GM23338 (cell line): ENCODE measurements around the gene SVOPL. TPM values are rescaled to one million over a fixed set of nuclear protein-coding genes. Genes with fewer than 3 reads are reported as not detected.

Experiments used
- ATAC-seq: fragments of 200-7000 bp; cut with Tn5 transposase; 3 replicates; pipeline ENCODE4 v1.9.1; 2020
- DNase-seq: peaks from one replicate; pipeline ENCODE4 v3.0.0-alpha.2; 2015; ENCODE audit warnings: low spot score
- H2AFZ ChIP-seq: fragments of 200-600 bp; sonication (generic); 2 replicates; pipeline ENCODE4 v1.8.0; 2016; ENCODE audit warnings: antibody characterized with exemption, mild to moderate bottlenecking, moderate library complexity
- H3F3A ChIP-seq: fragments of 200-600 bp; sonication (generic); replicated peaks from 2 replicates; pipeline ENCODE4 v1.8.0; 2017; ENCODE audit warnings: antibody characterized with exemption, mixed run types, low read depth
- H3K27ac ChIP-seq: fragments of 200-600 bp; sonication (generic); 2 replicates; pipeline ENCODE4 v1.6.1; 2016; ENCODE audit warnings: low read depth
- H3K27me3 ChIP-seq: fragments of 200-600 bp; sonication (generic); 2 replicates; pipeline ENCODE4 v1.8.0; 2016; ENCODE audit warnings: mild to moderate bottlenecking, mixed run types, moderate library complexity; ENCODE audit not compliant: insufficient read depth
- H3K36me3 ChIP-seq: fragments of 200-600 bp; sonication (generic); 2 replicates; pipeline ENCODE4 v1.8.0; 2016; ENCODE audit warnings: mild to moderate bottlenecking; ENCODE audit not compliant: insufficient read depth
- H3K4me1 ChIP-seq: fragments of 200-600 bp; sonication (generic); 2 replicates; pipeline ENCODE4 v1.8.0; 2016; ENCODE audit warnings: mild to moderate bottlenecking, moderate library complexity; ENCODE audit not compliant: insufficient read depth
- H3K4me2 ChIP-seq: fragments of 200-600 bp; sonication (generic); 2 replicates; pipeline ENCODE4 v1.7.1; 2017; ENCODE audit warnings: mixed run types
- H3K4me3 ChIP-seq: fragments of 200-600 bp; sonication (generic); 2 replicates; pipeline ENCODE4 v1.6.1; 2016; ENCODE audit warnings: mixed run types
- H3K79me2 ChIP-seq: fragments of 200-600 bp; sonication (generic); replicated peaks from 2 replicates; pipeline ENCODE4 v1.8.0; 2017; ENCODE audit warnings: mild to moderate bottlenecking; ENCODE audit not compliant: insufficient read depth
- H3K9me2 ChIP-seq: fragments of 200-600 bp; sonication (generic); 2 replicates; pipeline ENCODE4 v1.8.0; 2017; ENCODE audit not compliant: insufficient read depth
- H4K20me1 ChIP-seq: fragments of 200-600 bp; sonication (generic); replicated peaks from 2 replicates; pipeline ENCODE4 v1.8.0; 2017; ENCODE audit warnings: mild to moderate bottlenecking; ENCODE audit not compliant: insufficient read depth
- H3K27ac Mint-ChIP-seq: 2 replicates; pipeline ENCODE4 v1.8.0; 2020; ENCODE audit warnings: inconsistent platforms, mild to moderate bottlenecking, moderate library complexity, mixed read lengths
- H3K27me3 Mint-ChIP-seq: 3 replicates; pipeline ENCODE4 v1.8.0; 2022; ENCODE audit warnings: low read depth, mild to moderate bottlenecking, moderate library complexity, mixed read lengths, inconsistent platforms; ENCODE audit not compliant: insufficient read depth, poor library complexity
- H3K36me3 Mint-ChIP-seq: 3 replicates; pipeline ENCODE4 v1.8.0; 2021; ENCODE audit warnings: low read depth, mild to moderate bottlenecking, inconsistent platforms, moderate library complexity, mixed read lengths
- H3K4me1 Mint-ChIP-seq: 3 replicates; pipeline ENCODE4 v1.8.0; 2020; ENCODE audit warnings: mild to moderate bottlenecking, inconsistent platforms, mixed read lengths
- H3K4me3 Mint-ChIP-seq: 3 replicates; pipeline ENCODE4 v1.8.0; 2021; ENCODE audit warnings: moderate library complexity, mild to moderate bottlenecking, inconsistent platforms, mixed read lengths
- H3K9me3 Mint-ChIP-seq: 3 replicates; pipeline ENCODE4 v1.8.0; 2020; ENCODE audit warnings: moderate library complexity, mild to moderate bottlenecking, inconsistent platforms, mixed read lengths
- CREB1 ChIP-seq: fragments of 250-450 bp; sonication (Bioruptor Pico); IDR thresholded peaks from 2 replicates; pipeline ENCODE4 v1.5.0; 2020; ENCODE audit warnings: low read depth, mild to moderate bottlenecking, moderate library complexity
- EZH2 ChIP-seq: fragments of 200-600 bp; sonication (generic); IDR thresholded peaks from one replicate; pipeline ENCODE4 v1.8.0; 2017; ENCODE audit warnings: antibody characterized with exemption, mild to moderate bottlenecking, low read depth; ENCODE audit not compliant: unreplicated experiment
- EZH2phosphoT487 ChIP-seq: fragments of 200-600 bp; sonication (generic); IDR thresholded peaks from one replicate; pipeline ENCODE4 v1.8.1; 2018; ENCODE audit warnings: antibody characterized with exemption; ENCODE audit not compliant: unreplicated experiment
- JUNB ChIP-seq: IDR thresholded peaks from one replicate; pipeline ENCODE4 v1.6.1; 2016; ENCODE audit warnings: antibody characterized with exemption; ENCODE audit not compliant: unreplicated experiment
- NANOG ChIP-seq: IDR thresholded peaks from 2 replicates; pipeline ENCODE4 v1.6.1; 2016; ENCODE audit warnings: antibody characterized with exemption, borderline replicate concordance
- POLR2AphosphoS5 ChIP-seq: IDR thresholded peaks from 2 replicates; pipeline ENCODE4 v1.6.1; 2016; ENCODE audit warnings: antibody characterized with exemption, low read depth
- STAT1 ChIP-seq: IDR thresholded peaks from one replicate; pipeline ENCODE4 v1.6.1; 2016; ENCODE audit warnings: antibody characterized with exemption; ENCODE audit not compliant: unreplicated experiment
- ZNF114 ChIP-seq: fragments of 250-450 bp; sonication (Bioruptor Pico); IDR thresholded peaks from 2 replicates; pipeline ENCODE4 v1.5.0; 2020; ENCODE audit warnings: mild to moderate bottlenecking, moderate library complexity
- ZNF331 ChIP-seq: fragments of 250-450 bp; sonication (Bioruptor Pico); IDR thresholded peaks from 2 replicates; pipeline ENCODE4 v1.5.0; 2020; ENCODE audit warnings: low read depth, mild to moderate bottlenecking, moderate library complexity
- polyA plus RNA-seq: library from polyadenylated mRNA; unstranded; fragments of >200 nt; fragmentation: Nextera tagmentation; extraction: Ambion mirVana; gene quantifications from 2 replicates; pipeline ENCODE4 v1.2.1, GENCODE V29; 2016
- total RNA-seq: library from RNA; depleted of rRNA; stranded (reverse); fragments of >200 nt; shearing (Covaris generic); gene quantifications from 2 replicates; pipeline ENCODE4 v1.2.3, GENCODE V29; 2014
- TF ChIP-seq, protein P1 (sequence below): fragments of 250-450 bp; sonication (Bioruptor Pico); IDR thresholded peaks from 2 replicates; pipeline ENCODE4 v1.5.0; 2020; ENCODE audit warnings: mild to moderate bottlenecking, moderate library complexity
- TF ChIP-seq, protein P2 (sequence below), 2 experiments: fragments of 200-600 bp in 1 of 2; sonication (generic) in 1 of 2; conservative IDR thresholded peaks; 2 replicates each; pipeline versions ENCODE4 v1.5.1 to v1.6.1; 2016 to 2017; ENCODE audit warnings: antibody characterized with exemption in 2 of 2, low read depth in 2 of 2, mild to moderate bottlenecking in 2 of 2, moderate library complexity in 1 of 2
- TF ChIP-seq, protein P3 (sequence below): IDR thresholded peaks from 2 replicates; pipeline ENCODE4 v1.6.1; 2016; ENCODE audit warnings: antibody characterized with exemption
- TF ChIP-seq, protein P4 (sequence below): IDR thresholded peaks from one replicate; pipeline ENCODE4 v1.6.1; 2018; ENCODE audit warnings: antibody characterized with exemption; ENCODE audit not compliant: unreplicated experiment

The SVOPL gene
- total and polyA plus RNA-seq, 2 experiments from 2014 or later: 1.4 to 2.1 TPM

DNA sequence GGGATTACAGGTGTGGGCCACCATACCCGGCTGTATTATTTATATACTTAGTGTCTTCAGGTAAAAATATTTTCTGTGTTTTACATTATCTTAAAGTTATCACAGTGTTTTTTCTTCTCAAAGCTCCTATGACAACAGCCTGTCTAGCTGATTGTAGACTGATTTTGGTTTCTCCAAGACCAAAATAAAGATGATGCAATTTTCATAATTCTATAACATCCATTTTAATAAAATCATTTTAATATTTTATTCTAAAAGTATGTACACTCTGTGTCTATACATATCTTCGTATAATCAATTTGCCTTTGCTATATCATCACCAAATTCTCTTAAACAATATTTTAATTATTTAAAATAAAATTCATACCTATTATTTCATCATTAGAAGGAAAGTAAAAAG is 132.5 kb downstream of the SVOPL start:
- H3K36me3 ChIP-seq: peaks cover 91% of the 10 kb centered on the region
- H3K27ac Mint-ChIP-seq: no peak overlapping the region
- H3K9me2 ChIP-seq: 0 out of 2 replicates have a peak, but pooled peaks cover 2% of the 10 kb centered on the region
- no peak overlapping the region for H3K4me3 ChIP-seq
- H3K27me3 ChIP-seq: no peaks in the 10 kb centered on the region
- no peak overlapping the region for H3K4me3 Mint-ChIP-seq
- H3K36me3 Mint-ChIP-seq: peaks cover 96% of the 10 kb centered on the region
- no peaks in the 10 kb centered on the region for H3K4me1 ChIP-seq
- 0 out of 2 replicates have a peak, but pooled peaks cover 5% of the 10 kb centered on the region for H3F3A ChIP-seq
- H3K4me2 ChIP-seq: no peak overlapping the region
- H4K20me1 ChIP-seq: no peaks in the 10 kb centered on the region
- no peak overlapping the region for H2AFZ ChIP-seq
- no peak for DNase-seq
- peaks cover 7% of the 10 kb centered on the region for H3K27me3 Mint-ChIP-seq
- TF ChIP-seq, protein P1, sequence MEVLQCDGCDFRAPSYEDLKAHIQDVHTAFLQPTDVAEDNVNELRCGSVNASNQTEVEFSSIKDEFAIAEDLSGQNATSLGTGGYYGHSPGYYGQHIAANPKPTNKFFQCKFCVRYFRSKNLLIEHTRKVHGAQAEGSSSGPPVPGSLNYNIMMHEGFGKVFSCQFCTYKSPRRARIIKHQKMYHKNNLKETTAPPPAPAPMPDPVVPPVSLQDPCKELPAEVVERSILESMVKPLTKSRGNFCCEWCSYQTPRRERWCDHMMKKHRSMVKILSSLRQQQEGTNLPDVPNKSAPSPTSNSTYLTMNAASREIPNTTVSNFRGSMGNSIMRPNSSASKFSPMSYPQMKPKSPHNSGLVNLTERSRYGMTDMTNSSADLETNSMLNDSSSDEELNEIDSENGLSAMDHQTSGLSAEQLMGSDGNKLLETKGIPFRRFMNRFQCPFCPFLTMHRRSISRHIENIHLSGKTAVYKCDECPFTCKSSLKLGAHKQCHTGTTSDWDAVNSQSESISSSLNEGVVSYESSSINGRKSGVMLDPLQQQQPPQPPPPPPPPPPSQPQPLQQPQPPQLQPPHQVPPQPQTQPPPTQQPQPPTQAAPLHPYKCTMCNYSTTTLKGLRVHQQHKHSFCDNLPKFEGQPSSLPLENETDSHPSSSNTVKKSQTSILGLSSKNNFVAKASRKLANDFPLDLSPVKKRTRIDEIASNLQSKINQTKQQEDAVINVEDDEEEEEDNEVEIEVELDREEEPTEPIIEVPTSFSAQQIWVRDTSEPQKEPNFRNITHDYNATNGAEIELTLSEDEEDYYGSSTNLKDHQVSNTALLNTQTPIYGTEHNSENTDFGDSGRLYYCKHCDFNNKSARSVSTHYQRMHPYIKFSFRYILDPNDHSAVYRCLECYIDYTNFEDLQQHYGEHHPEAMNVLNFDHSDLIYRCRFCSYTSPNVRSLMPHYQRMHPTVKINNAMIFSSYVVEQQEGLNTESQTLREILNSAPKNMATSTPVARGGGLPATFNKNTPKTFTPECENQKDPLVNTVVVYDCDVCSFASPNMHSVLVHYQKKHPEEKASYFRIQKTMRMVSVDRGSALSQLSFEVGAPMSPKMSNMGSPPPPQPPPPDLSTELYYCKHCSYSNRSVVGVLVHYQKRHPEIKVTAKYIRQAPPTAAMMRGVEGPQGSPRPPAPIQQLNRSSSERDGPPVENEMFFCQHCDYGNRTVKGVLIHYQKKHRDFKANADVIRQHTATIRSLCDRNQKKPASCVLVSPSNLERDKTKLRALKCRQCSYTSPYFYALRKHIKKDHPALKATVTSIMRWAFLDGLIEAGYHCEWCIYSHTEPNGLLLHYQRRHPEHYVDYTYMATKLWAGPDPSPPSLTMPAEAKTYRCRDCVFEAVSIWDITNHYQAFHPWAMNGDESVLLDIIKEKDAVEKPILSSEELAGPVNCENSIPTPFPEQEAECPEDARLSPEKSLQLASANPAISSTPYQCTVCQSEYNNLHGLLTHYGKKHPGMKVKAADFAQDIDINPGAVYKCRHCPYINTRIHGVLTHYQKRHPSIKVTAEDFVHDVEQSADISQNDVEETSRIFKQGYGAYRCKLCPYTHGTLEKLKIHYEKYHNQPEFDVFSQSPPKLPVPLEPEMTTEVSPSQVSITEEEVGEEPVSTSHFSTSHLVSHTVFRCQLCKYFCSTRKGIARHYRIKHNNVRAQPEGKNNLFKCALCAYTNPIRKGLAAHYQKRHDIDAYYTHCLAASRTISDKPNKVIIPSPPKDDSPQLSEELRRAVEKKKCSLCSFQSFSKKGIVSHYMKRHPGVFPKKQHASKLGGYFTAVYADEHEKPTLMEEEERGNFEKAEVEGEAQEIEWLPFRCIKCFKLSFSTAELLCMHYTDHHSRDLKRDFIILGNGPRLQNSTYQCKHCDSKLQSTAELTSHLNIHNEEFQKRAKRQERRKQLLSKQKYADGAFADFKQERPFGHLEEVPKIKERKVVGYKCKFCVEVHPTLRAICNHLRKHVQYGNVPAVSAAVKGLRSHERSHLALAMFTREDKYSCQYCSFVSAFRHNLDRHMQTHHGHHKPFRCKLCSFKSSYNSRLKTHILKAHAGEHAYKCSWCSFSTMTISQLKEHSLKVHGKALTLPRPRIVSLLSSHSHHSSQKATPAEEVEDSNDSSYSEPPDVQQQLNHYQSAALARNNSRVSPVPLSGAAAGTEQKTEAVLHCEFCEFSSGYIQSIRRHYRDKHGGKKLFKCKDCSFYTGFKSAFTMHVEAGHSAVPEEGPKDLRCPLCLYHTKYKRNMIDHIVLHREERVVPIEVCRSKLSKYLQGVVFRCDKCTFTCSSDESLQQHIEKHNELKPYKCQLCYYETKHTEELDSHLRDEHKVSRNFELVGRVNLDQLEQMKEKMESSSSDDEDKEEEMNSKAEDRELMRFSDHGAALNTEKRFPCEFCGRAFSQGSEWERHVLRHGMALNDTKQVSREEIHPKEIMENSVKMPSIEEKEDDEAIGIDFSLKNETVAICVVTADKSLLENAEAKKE: no peak
- no peak for TF ChIP-seq EZH2
- TF ChIP-seq, protein P2, sequence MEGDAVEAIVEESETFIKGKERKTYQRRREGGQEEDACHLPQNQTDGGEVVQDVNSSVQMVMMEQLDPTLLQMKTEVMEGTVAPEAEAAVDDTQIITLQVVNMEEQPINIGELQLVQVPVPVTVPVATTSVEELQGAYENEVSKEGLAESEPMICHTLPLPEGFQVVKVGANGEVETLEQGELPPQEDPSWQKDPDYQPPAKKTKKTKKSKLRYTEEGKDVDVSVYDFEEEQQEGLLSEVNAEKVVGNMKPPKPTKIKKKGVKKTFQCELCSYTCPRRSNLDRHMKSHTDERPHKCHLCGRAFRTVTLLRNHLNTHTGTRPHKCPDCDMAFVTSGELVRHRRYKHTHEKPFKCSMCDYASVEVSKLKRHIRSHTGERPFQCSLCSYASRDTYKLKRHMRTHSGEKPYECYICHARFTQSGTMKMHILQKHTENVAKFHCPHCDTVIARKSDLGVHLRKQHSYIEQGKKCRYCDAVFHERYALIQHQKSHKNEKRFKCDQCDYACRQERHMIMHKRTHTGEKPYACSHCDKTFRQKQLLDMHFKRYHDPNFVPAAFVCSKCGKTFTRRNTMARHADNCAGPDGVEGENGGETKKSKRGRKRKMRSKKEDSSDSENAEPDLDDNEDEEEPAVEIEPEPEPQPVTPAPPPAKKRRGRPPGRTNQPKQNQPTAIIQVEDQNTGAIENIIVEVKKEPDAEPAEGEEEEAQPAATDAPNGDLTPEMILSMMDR (conservative IDR thresholded peaks at IDR 0.05; ENCODE audit: low read depth in 2 of 2): no peak
- no peak for TF ChIP-seq EZH2phosphoT487
- no peak for TF ChIP-seq ZNF114 (CRISPR knock-in tag)
- no peak for TF ChIP-seq NANOG
- TF ChIP-seq, protein P3, sequence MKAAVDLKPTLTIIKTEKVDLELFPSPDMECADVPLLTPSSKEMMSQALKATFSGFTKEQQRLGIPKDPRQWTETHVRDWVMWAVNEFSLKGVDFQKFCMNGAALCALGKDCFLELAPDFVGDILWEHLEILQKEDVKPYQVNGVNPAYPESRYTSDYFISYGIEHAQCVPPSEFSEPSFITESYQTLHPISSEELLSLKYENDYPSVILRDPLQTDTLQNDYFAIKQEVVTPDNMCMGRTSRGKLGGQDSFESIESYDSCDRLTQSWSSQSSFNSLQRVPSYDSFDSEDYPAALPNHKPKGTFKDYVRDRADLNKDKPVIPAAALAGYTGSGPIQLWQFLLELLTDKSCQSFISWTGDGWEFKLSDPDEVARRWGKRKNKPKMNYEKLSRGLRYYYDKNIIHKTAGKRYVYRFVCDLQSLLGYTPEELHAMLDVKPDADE: no peak
- TF ChIP-seq, protein P4, sequence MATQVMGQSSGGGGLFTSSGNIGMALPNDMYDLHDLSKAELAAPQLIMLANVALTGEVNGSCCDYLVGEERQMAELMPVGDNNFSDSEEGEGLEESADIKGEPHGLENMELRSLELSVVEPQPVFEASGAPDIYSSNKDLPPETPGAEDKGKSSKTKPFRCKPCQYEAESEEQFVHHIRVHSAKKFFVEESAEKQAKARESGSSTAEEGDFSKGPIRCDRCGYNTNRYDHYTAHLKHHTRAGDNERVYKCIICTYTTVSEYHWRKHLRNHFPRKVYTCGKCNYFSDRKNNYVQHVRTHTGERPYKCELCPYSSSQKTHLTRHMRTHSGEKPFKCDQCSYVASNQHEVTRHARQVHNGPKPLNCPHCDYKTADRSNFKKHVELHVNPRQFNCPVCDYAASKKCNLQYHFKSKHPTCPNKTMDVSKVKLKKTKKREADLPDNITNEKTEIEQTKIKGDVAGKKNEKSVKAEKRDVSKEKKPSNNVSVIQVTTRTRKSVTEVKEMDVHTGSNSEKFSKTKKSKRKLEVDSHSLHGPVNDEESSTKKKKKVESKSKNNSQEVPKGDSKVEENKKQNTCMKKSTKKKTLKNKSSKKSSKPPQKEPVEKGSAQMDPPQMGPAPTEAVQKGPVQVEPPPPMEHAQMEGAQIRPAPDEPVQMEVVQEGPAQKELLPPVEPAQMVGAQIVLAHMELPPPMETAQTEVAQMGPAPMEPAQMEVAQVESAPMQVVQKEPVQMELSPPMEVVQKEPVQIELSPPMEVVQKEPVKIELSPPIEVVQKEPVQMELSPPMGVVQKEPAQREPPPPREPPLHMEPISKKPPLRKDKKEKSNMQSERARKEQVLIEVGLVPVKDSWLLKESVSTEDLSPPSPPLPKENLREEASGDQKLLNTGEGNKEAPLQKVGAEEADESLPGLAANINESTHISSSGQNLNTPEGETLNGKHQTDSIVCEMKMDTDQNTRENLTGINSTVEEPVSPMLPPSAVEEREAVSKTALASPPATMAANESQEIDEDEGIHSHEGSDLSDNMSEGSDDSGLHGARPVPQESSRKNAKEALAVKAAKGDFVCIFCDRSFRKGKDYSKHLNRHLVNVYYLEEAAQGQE: no peak
- TF ChIP-seq ZNF331: no peak
- TF ChIP-seq CREB1 (CRISPR knock-in tag): no peak
- no peak for TF ChIP-seq JUNB
- no peak for TF ChIP-seq STAT1
- TF ChIP-seq POLR2AphosphoS5: no peak
- H3K79me2 ChIP-seq: peaks cover 23% of the 10 kb centered on the region
- peaks cover 35% of the 10 kb centered on the region for H3K9me3 Mint-ChIP-seq
- ATAC-seq: no peak
- H3K4me1 Mint-ChIP-seq: no peaks in the 10 kb centered on the region
- no peak overlapping the region for H3K27ac ChIP-seq
